H1 (cell line): ENCODE results near the gene KRTAP10-5. TPM values are rescaled to one million over a fixed set of nuclear protein-coding genes. Genes with fewer than 3 reads are reported as not detected.

ENCODE experiments used
- NRF1 ChIP-seq: IDR thresholded peaks from 2 replicates; pipeline ENCODE4 v1.6.1; 2011; ENCODE audit warnings: mild to moderate bottlenecking, low read depth, low read length, improper control_type of control experiment
- RNF2 ChIP-seq: fragments of 200-900, 300-1000 bp; sonication (generic); IDR thresholded peaks from 2 replicates; pipeline ENCODE4 v1.7.1; 2016; ENCODE audit warnings: borderline replicate concordance, low read depth, mild to moderate bottlenecking, antibody characterized with exemption, low read length; ENCODE audit not compliant: poor library complexity, severe bottlenecking; ENCODE audit errors: missing control alignments
- SP1 ChIP-seq: IDR thresholded peaks from 2 replicates; pipeline ENCODE4 v1.6.1; 2011; ENCODE audit warnings: low read depth, low read length
- polyA plus RNA-seq, 7 experiments: library from polyadenylated mRNA; depleted of rRNA in 3 of 7; stranded (reverse) in 5 of 7; unstranded in 2 of 7; fragments of >200 nt in 5 of 7; fragments of 200-250 nt in 2 of 7; gene quantifications; 1 replicate in 5 of 7; 2 replicates in 1 of 7; 4 replicates in 1 of 7; pipeline versions ENCODE4 v1.2.1 to v1.2.3, GENCODE V29; 2011 to 2013; ENCODE audit warnings: missing spikeins in 2 of 7, mixed read lengths in 2 of 7
- total RNA-seq: library from RNA; stranded (reverse); fragmentation: NEBNext Ultra II Directional; extraction: Animal tissue kit (Norgen Biotek cat#: 25700); gene quantifications from 2 replicates; pipeline ENCODE4 v1.2.1, GENCODE V29; 2021
- TF ChIP-seq, protein P1 (sequence below): IDR thresholded peaks from 2 replicates; pipeline ENCODE4 v1.6.1; 2012; ENCODE audit warnings: inconsistent platforms

The KRTAP10-5 gene
- total and polyA plus RNA-seq, 2 of the 8 experiments (the other 6 are each of a cell fraction or from before 2014, with no cell fraction given), result 0.09 TPM; not detected in 1

GRCh38 chr21:44533891-44534627 lies 46.3 kb downstream of the KRTAP10-5 start (continued):
- TF ChIP-seq, protein P1, sequence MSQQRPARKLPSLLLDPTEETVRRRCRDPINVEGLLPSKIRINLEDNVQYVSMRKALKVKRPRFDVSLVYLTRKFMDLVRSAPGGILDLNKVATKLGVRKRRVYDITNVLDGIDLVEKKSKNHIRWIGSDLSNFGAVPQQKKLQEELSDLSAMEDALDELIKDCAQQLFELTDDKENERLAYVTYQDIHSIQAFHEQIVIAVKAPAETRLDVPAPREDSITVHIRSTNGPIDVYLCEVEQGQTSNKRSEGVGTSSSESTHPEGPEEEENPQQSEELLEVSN, result no peak
- no peak for TF ChIP-seq NRF1
- no peak for TF ChIP-seq RNF2
- no peak for TF ChIP-seq SP1
